Sigmoid colon (tissue), 7 donors: ENCODE measurements around the gene CLTCL1. TPM values are rescaled to one million over a fixed set of nuclear protein-coding genes. Genes with fewer than 3 reads are reported as not detected.

Experiments used
- DNase-seq: peaks from one replicate; pipeline ENCODE4 v3.0.0-alpha.2; 2019
- H3K27ac ChIP-seq, 4 donors: fragments of 200-600 bp; sonication (generic); one replicate each; pipeline ENCODE4 v1.5.1; 2016 to 2019; ENCODE audit warnings: mild to moderate bottlenecking in 1 of 4
- H3K27me3 ChIP-seq, 3 donors: fragments of 200-600 bp; sonication (generic); one replicate each; pipeline ENCODE4 v1.5.1; 2019; ENCODE audit warnings: mild to moderate bottlenecking in 1 of 3
- H3K36me3 ChIP-seq, 4 donors: fragments of 200-600 bp; sonication (generic); one replicate each; pipeline ENCODE4 v1.5.1; 2016 to 2019
- H3K4me1 ChIP-seq, 4 donors: fragments of 200-600 bp; sonication (generic); one replicate each; pipeline ENCODE4 v1.5.1; 2017 to 2019
- H3K4me3 ChIP-seq, 4 donors: fragments of 200-600 bp; sonication (generic); one replicate each; pipeline ENCODE4 v1.5.1; 2017 to 2019; ENCODE audit warnings: mild to moderate bottlenecking in 2 of 4, moderate library complexity in 1 of 4
- H3K9me3 ChIP-seq, 4 donors: fragments of 200-600 bp in 3 of 4; sonication (generic) in 3 of 4; one replicate each; pipeline versions ENCODE4 v1.5.1 to v1.6.1; 2013 to 2019
- CTCF ChIP-seq, 4 experiments: fragments of 450-650 bp in 3 of 4; fragments of 200-600 bp in 1 of 4; IDR thresholded peaks; one replicate each; pipeline ENCODE4 v1.5.1; 2016 to 2019; ENCODE audit warnings: antibody characterized with exemption in 4 of 4, mild to moderate bottlenecking in 3 of 4, moderate library complexity in 2 of 4
- EP300 ChIP-seq, 4 donors: sonication (generic); formaldehyde crosslinking; IDR thresholded peaks; one replicate each; pipeline ENCODE4 v1.6.1; 2017; ENCODE audit warnings: antibody characterized with exemption in 4 of 4
- POLR2A ChIP-seq, 2 donors: fragments of 450-650 bp; IDR thresholded peaks; one replicate each; pipeline ENCODE4 v1.6.1; 2016; ENCODE audit warnings: antibody characterized with exemption in 2 of 2, mild to moderate bottlenecking in 2 of 2, moderate library complexity in 2 of 2
- POLR2AphosphoS5 ChIP-seq, 4 donors: sonication (generic); formaldehyde crosslinking; IDR thresholded peaks; one replicate each; pipeline ENCODE4 v1.6.1; 2017; ENCODE audit warnings: antibody characterized with exemption in 4 of 4
- WGBS, 2 donors: extraction: QIAGEN DNeasy Blood & Tissue Kit; methylation state at CpG; one replicate each; pipeline ENCODE4 v1.1.7; 2013; 5-methylcytosine and 5-hydroxymethylcytosine counted together
- intact Hi-C: fragments of 100-400 bp; cut with DNase I; formaldehyde crosslinking; loops from one replicate; pipeline ENCODE4 v1.15.1; 2023
- polyA plus RNA-seq, 3 donors: library from polyadenylated mRNA; stranded (reverse); fragments of 200-250 nt; gene quantifications; one replicate each; pipeline ENCODE4 v1.2.3, GENCODE V29; 2013
- total RNA-seq, 4 donors: library from RNA; depleted of rRNA; stranded (reverse); fragments of >200 nt; gene quantifications; one replicate each; pipeline ENCODE4 v1.1.0, GENCODE V29; 2016
- donor health status: healthy with polysubstance abuse.
- donor health status: Bipolar disorder and iron deficiency.
- donor health status: healthy.

The CLTCL1 gene
- total and polyA plus RNA-seq, 7 donors: 0.92 to 5.0 (median 2.4) TPM

DNA sequence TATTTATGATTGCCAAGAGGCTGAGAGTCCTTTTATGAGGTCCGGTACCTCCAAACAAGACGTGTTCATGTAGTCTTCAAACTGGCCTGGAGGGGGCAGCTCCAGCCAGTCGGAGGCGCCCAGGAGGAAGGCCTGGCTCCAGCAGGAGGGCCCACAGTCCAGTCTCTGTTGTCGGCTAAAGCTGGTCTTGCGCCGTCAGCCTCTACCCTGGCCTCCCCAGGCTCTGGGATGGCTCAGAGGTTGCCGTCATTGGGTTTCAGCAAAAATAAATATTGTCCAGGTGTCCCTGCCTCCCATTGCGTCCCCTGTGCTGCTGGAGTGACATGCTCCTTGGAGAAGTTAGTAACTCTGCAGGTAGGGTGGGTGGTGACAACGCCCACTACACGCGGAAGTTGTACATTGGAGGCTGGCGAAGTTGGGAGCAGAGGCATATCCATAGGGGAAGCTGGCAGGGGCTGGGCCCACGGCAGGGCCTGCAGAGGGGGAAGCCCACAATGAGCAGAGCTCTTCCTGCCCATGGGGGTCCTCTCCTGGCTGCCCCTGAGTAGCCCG, 111.9 kb downstream of the CLTCL1 start:
- TF ChIP-seq POLR2AphosphoS5 (IDR thresholded peaks at IDR 0.05) (no peak), EP300 (IDR thresholded peaks at IDR 0.05) (no peak), POLR2A (IDR thresholded peaks at IDR 0.05) (no peak), CTCF (IDR thresholded peaks at IDR 0.05) (peak; percentile 29 to 77 (median 70))
- Histone ChIP-seq H3K36me3 (no peaks in the 10 kb centered on the region), H3K4me3 (peak overlapping the region; percentile 43 to 94 (median 83)), H3K9me3 (no peaks in the 10 kb centered on the region), H3K27ac (peak overlapping the region; percentile 90 to 96 (median 94)), H3K4me1 (peaks cover 0 to 34% (median 25%) of the 10 kb centered on the region in 4 donors), H3K27me3 (no peaks in the 10 kb centered on the region)
- intact Hi-C loops: loop anchor here (2.0 to 5.0 kb wide), 4 partner anchors 111 to 299 kb away; partner anchors contain the start of genes C22orf39, CDC45, CLTCL1 and HIRA
- DNase-seq: peak; percentile 93
- WGBS, 2 donors: 12 to 36% methylated on average over 15 of the region's 15 CpGs

DNA sequence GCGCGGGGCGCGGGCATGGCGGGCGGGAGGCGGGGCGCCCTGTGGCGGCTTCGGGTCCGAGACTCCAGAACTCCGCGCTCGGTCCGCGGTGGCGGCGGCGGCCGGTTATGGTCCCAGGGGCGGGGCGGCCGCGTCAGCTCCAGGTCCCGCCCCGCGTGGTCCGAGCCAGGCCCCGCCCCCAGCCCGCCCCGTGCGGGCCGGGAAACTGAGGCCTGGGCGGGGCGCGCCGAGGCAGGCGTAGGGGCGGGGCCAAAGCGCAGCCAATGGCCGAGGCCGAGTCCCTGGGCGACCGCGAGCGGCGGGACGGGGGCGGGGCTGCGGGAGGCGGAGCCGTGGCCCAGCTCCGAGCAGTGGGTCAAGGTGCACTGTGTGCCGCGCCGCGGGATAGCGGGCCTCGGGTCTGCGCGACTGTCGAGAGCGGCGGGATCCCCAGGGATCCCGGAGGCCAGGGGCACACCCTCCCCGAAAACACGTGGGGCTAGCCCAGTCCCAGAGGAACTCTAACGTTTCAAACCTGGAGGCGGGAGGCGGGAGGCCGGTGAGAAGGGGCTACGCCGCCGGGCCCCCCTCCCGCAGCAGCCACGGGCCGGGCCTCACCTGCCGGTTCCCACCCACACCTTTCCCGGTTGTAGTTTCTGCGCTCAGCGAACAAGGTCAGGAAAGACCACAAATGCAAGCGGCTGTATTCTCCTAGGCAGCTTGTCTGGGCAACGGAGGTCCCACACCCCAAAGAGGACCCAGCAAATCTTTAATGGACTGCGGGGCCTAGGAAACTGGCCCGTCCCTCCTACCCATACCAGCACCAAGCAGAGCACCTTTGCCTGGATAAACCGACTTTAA, 112.6 kb downstream of the CLTCL1 start, which contains the start of gene SLC25A1:
Gene SLC25A1 (minus strand): TSS at position 80 of the 840 bp plus-strand sequence. CDS start 63 bp downstream, at position 17.
- peak in 1 of 2 donors; percentile 32 for TF ChIP-seq POLR2A (IDR thresholded peaks at IDR 0.05)
- peak; percentile 39 to 75 (median 70) for TF ChIP-seq POLR2AphosphoS5 (IDR thresholded peaks at IDR 0.05)
- no peak for TF ChIP-seq EP300 (IDR thresholded peaks at IDR 0.05)
- DNase-seq: peak; percentile 96
- Histone ChIP-seq H3K4me3 (peak within 1 kb of the TSS; percentile 78 to 94 (median 83)), H3K27me3 (no peaks in the 10 kb centered on the region), H3K9me3 (no peaks in the 10 kb centered on the region), H3K27ac (peak within 1 kb of the TSS; percentile 90 to 96 (median 94)), H3K36me3 (no peaks in the 10 kb centered on the region), H3K4me1 (peaks cover 0 to 41% (median 32%) of the 10 kb centered on the region in 4 donors)
- 1% methylated on average over 86 of the region's 86 CpGs for WGBS, 2 donors
- intact Hi-C loops: loop anchor here (1.0 to 5.0 kb wide), 5 partner anchors 56 to 300 kb away; partner anchors contain the start of genes C22orf39, CDC45, CLTCL1 and HIRA

- Histone ChIP-seq H3K4me3 (peak overlapping the region; percentile 78 to 94 (median 83)), H3K27me3 (no peaks in the 10 kb centered on the region), H3K9me3 (no peaks in the 10 kb centered on the region), H3K27ac (peak overlapping the region; percentile 90 to 96 (median 94)), H3K36me3 (no peaks in the 10 kb centered on the region), H3K4me1 (peaks cover 0 to 48% (median 39%) of the 10 kb centered on the region in 4 donors)
- no peak for TF ChIP-seq EP300 (IDR thresholded peaks at IDR 0.05)
- TF ChIP-seq POLR2A (IDR thresholded peaks at IDR 0.05): no peak
- no peak for TF ChIP-seq POLR2AphosphoS5 (IDR thresholded peaks at IDR 0.05)
- TF ChIP-seq CTCF (IDR thresholded peaks at IDR 0.05): no peak
- DNase-seq: peak; percentile 80
- intact Hi-C loops: loop anchor here (1.0 to 5.0 kb wide), 5 partner anchors 55 to 301 kb away; partner anchors contain the start of genes C22orf39, CDC45, CLTCL1 and HIRA
- 0 to 1% methylated on average over 80 of the region's 80 CpGs for WGBS, 2 donors
These were observed 113.4 kb downstream of the CLTCL1 start for GRCh38 chr22:19178065-19178656.

- Histone ChIP-seq H3K27me3 (no peaks in the 10 kb centered on the region), H3K4me1 (peaks cover 0 to 56% (median 46%) of the 10 kb centered on the region in 4 donors), H3K9me3 (no peaks in the 10 kb centered on the region), H3K36me3 (no peaks in the 10 kb centered on the region), H3K27ac (peak overlapping the region; percentile 90 to 96 (median 94)), H3K4me3 (peak overlapping the region; percentile 78 to 94 (median 83))
- DNase-seq: peak; percentile 65
- 17 to 36% methylated on average over 55 of the region's 55 CpGs for WGBS, 2 donors
- TF ChIP-seq CTCF (IDR thresholded peaks at IDR 0.05): no peak
- no peak for TF ChIP-seq EP300 (IDR thresholded peaks at IDR 0.05)
- no peak for TF ChIP-seq POLR2A (IDR thresholded peaks at IDR 0.05)
- TF ChIP-seq POLR2AphosphoS5 (IDR thresholded peaks at IDR 0.05): no peak
- intact Hi-C loops: loop anchor here (1.0 to 5.0 kb wide), 5 partner anchors 54 to 301 kb away; partner anchors contain the start of genes C22orf39, CDC45, CLTCL1 and HIRA
These were observed 114.1 kb downstream of the CLTCL1 start for GRCh38 chr22:19177164-19178064.
